Type B pancreatic cell (in vitro differentiated cells): ENCODE data around the gene POU5F1. TPM values are rescaled to one million over a fixed set of nuclear protein-coding genes. Genes with fewer than 3 reads are reported as not detected.
"Not testable (repeated sequence)": the region's sequence is repeated elsewhere in the genome, so short reads cannot be mapped to it uniquely, and the experiment has no call there.

Experiments
- DNase-seq: peaks from one replicate; pipeline ENCODE4 v3.0.0; 2021; ENCODE audit warnings: mixed read lengths; ENCODE audit not compliant: unreplicated experiment; ENCODE audit errors: extremely low spot score
- H3K27ac Mint-ChIP-seq: 2 replicates; pipeline ENCODE4 v1.8.0; 2021; ENCODE audit warnings: mild to moderate bottlenecking, mixed read lengths
- H3K27me3 Mint-ChIP-seq: 2 replicates; pipeline ENCODE4 v1.8.0; 2021; ENCODE audit warnings: mixed read lengths
- H3K36me3 Mint-ChIP-seq: 2 replicates; pipeline ENCODE4 v1.8.0; 2021; ENCODE audit warnings: mixed read lengths
- H3K4me1 Mint-ChIP-seq: one replicate; pipeline ENCODE4 v1.8.0; 2021; ENCODE audit warnings: mixed read lengths; ENCODE audit not compliant: unreplicated experiment
- H3K4me3 Mint-ChIP-seq: 2 replicates; pipeline ENCODE4 v1.8.0; 2021; ENCODE audit warnings: mild to moderate bottlenecking, mixed read lengths
- H3K9me3 Mint-ChIP-seq: 2 replicates; pipeline ENCODE4 v1.8.0; 2021; ENCODE audit warnings: mixed read lengths
- CTCF ChIP-seq: fragments of 200-600 bp; sonication (generic); conservative IDR thresholded peaks from 2 replicates; pipeline ENCODE4 v1.5.0; 2021; ENCODE audit warnings: antibody characterized with exemption, mild to moderate bottlenecking
- total RNA-seq: library from RNA; stranded (reverse); gene quantifications from 2 replicates; pipeline ENCODE4 v1.2.1, GENCODE V29; 2021; ENCODE audit warnings: low replicate concordance

Gene POU5F1
- total RNA-seq, 1 donor from 2014 or later = not detected

- Mint-ChIP-seq H3K27me3 (peaks cover 15% of the 10 kb centered on the region), H3K9me3 (no peaks in the 10 kb centered on the region), H3K36me3 (no peaks in the 10 kb centered on the region), H3K4me1 (peaks cover 12% of the 10 kb centered on the region), H3K27ac (peak overlapping the region; percentile 85), H3K4me3 (no peak overlapping the region)
- no peak for DNase-seq
- TF ChIP-seq CTCF = no peak
Measured at GRCh38 chr6:31202259-31203166, 32.0 kb upstream of the POU5F1 start.

GRCh38 chr6:31199105-31199452, 28.6 kb upstream of the POU5F1 start:
- Mint-ChIP-seq H3K27me3 (peaks cover 16% of the 10 kb centered on the region), H3K4me1 (peaks cover 15% of the 10 kb centered on the region)
- not testable (repeated sequence) for H3K36me3 Mint-ChIP-seq, H3K27ac Mint-ChIP-seq, DNase-seq, H3K9me3 Mint-ChIP-seq, H3K4me3 Mint-ChIP-seq

DNA sequence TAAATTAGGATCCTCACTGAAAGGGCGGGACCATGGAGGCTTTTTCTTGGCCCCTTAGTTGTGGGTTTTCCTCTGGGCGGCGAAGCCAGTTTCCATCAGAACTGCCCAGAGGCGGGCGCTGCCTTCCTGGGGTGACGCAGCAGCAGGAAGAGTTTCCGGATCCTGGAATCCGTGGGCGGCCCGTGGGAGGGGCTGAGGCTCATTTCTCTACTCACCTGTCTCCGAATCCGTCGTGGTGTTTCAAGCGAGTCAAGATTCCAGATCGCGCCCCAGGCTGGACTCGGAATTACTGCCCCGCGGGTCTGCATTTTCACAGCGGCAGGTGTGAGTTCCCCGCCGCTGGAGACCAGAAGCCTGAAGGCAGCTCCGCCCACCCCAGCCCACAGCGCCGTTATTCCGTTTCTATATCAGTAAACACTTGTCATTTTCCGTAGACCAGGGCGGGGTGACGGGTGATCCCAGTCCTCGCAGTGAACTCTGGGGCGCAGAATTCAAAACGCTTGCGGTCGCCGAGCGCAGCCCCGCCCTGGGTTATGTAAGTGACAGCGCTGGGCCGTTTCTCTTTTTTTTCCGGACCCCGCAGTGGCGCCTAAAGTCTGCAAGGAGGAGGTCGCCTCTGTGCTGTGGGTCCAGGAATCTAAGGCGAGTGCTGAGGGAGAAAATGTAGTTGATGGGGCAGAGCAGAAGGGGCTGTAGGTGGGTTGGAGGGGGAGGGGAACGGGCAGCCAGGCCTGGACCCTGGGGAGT, 27.2 kb upstream of the POU5F1 start:
- Mint-ChIP-seq H3K27me3 (peaks cover 10% of the 10 kb centered on the region), H3K9me3 (peaks cover 5% of the 10 kb centered on the region), H3K4me3 (peak overlapping the region; percentile 89), H3K4me1 (peaks cover 5% of the 10 kb centered on the region), H3K27ac (peak overlapping the region; percentile 87), H3K36me3 (peaks cover 3% of the 10 kb centered on the region)
- TF ChIP-seq CTCF = no peak
- no peak for DNase-seq

- not testable (repeated sequence) for H3K36me3 Mint-ChIP-seq, H3K9me3 Mint-ChIP-seq, H3K4me1 Mint-ChIP-seq, DNase-seq
- Mint-ChIP-seq H3K27me3 (peaks cover 10% of the 10 kb centered on the region), H3K4me3 (peak overlapping the region; percentile 89), H3K27ac (peak overlapping the region; percentile 87)
Measured at GRCh38 chr6:31196251-31197022, 26.0 kb upstream of the POU5F1 start.

- not testable (repeated sequence) for H3K4me1 Mint-ChIP-seq, H3K36me3 Mint-ChIP-seq, H3K9me3 Mint-ChIP-seq, H3K27ac Mint-ChIP-seq, H3K27me3 Mint-ChIP-seq, DNase-seq, H3K4me3 Mint-ChIP-seq
Measured at GRCh38 chr6:31195308-31195979, 25.0 kb upstream of the POU5F1 start.

GRCh38 chr6:31194061-31194834, 23.8 kb upstream of the POU5F1 start:
- DNase-seq = no peak
- H3K27me3 Mint-ChIP-seq = peaks cover 7% of the 10 kb centered on the region
- H3K4me1 Mint-ChIP-seq = peaks cover 5% of the 10 kb centered on the region
- peaks cover 5% of the 10 kb centered on the region for H3K9me3 Mint-ChIP-seq
- peaks cover 3% of the 10 kb centered on the region for H3K36me3 Mint-ChIP-seq
- TF ChIP-seq CTCF = no peak
- no peak overlapping the region for H3K4me3 Mint-ChIP-seq
- H3K27ac Mint-ChIP-seq = no peak overlapping the region
